Measurements from ENCODE around the gene LRRD1.
"Not testable (repeated sequence)": the region's sequence is repeated elsewhere in the genome, so short reads cannot be mapped to it uniquely, and the experiment has no call there.

Gene LRRD1

DNA sequence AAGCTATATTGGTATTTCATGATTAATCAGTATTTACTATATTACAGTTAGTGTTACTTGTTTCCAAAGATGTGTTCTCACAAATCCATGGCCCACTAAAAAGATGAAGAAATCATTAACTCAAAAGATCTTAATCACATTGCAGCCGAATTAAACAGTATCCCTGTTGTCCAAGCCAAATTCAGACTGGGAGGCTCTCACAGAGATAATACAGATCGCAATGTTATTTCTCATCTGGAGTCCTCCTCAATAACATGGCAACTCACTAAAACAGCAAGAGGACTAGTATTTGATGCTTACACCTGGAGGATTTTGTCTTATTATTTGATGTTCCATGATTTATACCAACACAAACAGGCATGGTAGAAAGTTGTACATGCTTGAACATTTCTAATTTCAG is 68.1 kb downstream of the LRRD1 start:
- DNase-seq (ENCODE audit: low read depth), result no peak
- H3K4me3 ChIP-seq (ENCODE audit: low read depth, low read length), result no peak overlapping the region
- in situ Hi-C loops (cut with HindIII; ENCODE audit: low sequenced_read_pairs), result no loop called here
- TF ChIP-seq, protein P1, sequence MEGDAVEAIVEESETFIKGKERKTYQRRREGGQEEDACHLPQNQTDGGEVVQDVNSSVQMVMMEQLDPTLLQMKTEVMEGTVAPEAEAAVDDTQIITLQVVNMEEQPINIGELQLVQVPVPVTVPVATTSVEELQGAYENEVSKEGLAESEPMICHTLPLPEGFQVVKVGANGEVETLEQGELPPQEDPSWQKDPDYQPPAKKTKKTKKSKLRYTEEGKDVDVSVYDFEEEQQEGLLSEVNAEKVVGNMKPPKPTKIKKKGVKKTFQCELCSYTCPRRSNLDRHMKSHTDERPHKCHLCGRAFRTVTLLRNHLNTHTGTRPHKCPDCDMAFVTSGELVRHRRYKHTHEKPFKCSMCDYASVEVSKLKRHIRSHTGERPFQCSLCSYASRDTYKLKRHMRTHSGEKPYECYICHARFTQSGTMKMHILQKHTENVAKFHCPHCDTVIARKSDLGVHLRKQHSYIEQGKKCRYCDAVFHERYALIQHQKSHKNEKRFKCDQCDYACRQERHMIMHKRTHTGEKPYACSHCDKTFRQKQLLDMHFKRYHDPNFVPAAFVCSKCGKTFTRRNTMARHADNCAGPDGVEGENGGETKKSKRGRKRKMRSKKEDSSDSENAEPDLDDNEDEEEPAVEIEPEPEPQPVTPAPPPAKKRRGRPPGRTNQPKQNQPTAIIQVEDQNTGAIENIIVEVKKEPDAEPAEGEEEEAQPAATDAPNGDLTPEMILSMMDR (IDR thresholded peaks at IDR 0.05; ENCODE audit: low read depth, low read length, missing control alignments), result no peak

DNA sequence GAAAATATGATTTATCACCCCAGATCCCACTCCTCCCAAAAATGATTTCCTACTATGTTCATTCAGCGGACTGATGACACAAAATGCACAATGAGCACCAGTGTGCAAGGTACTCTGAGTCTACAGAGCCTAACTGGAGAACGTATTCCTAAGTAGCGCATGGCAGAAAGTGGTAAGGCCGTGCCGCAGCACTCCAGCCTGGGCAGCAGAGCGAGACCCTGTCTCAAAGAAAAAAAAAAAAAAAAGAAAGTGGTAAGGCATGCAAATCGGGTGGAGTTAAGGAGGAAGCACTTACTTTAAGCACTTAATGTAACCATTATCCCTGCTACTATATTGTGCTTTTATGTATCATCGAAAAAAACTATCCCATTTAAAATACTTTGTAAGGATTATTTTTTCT is 70.1 kb downstream of the LRRD1 start:
- TF ChIP-seq, protein P1 (IDR thresholded peaks at IDR 0.05; ENCODE audit: low read depth, low read length, missing control alignments), result no peak
- no peak for DNase-seq (ENCODE audit: low read depth)
- H3K4me3 ChIP-seq (ENCODE audit: low read depth, low read length), result no peak overlapping the region
- in situ Hi-C loops (cut with HindIII; ENCODE audit: low sequenced_read_pairs), result no loop called here

DNA sequence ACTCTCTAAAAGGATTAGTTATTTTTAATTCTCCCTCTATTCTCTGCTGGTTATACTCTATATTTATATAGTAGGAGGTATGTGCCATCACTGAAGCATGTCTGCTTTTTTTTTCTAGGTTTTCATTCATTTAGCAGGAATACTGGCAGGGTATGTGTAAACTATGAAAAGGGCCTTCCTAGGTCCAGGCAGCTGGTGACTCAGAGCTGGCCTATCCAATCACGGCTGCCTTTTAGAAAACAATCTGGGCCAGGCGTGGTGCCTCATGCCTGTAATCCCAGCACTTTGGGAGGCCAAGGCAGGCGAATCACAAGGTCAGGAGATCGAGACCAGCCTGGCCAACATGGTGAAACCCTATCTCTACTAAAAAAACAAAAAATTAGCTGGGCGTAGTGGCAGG is 76.1 kb downstream of the LRRD1 start:
- in situ Hi-C loops (cut with HindIII; ENCODE audit: low sequenced_read_pairs); H3K4me3 ChIP-seq (ENCODE audit: low read depth, low read length); DNase-seq (ENCODE audit: low read depth): not testable (repeated sequence)

DNA sequence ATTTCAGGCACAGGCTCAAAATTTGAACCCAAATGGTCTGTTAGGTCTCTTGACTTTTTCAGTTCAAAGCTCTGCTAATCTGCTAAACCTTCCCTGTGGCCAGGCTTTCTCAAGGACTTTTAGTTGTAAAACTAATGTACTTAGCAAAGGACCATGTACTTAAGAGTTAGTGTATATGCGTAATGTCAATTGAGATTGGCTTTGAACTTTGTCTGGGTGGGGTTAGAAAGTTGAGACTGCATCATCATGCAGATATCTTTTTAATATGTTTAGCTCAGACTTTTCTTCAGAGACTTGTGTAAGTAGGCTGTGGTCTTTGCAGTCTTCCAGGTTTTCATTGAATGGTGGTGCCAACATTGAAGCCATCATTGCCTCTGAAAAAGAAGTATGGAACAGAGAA is 78.4 kb downstream of the LRRD1 start:
- in situ Hi-C loops (cut with HindIII; ENCODE audit: low sequenced_read_pairs), result no loop called here
- TF ChIP-seq, protein P1 (IDR thresholded peaks at IDR 0.05; ENCODE audit: low read depth, low read length, missing control alignments), result no peak
- H3K4me3 ChIP-seq (ENCODE audit: low read depth, low read length), result no peak overlapping the region
- no peak for DNase-seq (ENCODE audit: low read depth)

DNA sequence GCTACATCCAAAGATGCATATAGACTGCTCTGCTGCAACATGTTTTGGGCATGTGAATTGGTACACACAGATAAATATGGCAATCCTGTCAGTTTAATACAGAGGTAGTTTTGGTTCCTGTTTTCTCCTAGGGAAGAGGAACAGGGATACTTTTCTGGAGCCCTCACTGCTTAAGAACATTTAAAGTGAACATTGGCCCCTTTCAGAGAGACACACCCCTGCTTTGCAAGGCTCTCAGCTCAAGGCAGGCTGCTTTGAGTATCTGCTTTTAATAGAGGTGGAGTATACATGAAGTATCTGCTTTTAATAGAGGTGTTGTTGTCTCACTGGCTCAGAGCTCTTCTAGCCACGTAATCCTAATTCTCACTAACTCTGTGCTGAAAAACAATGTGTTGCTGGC is 83.6 kb downstream of the LRRD1 start:
- TF ChIP-seq, protein P1 (IDR thresholded peaks at IDR 0.05; ENCODE audit: low read depth, low read length, missing control alignments), result no peak
- H3K4me3 ChIP-seq (ENCODE audit: low read depth, low read length), result no peak overlapping the region
- no peak for DNase-seq (ENCODE audit: low read depth)
- in situ Hi-C loops (cut with HindIII; ENCODE audit: low sequenced_read_pairs), result no loop called here

All from astrocyte of the cerebellum (primary cell).